Breast epithelium (tissue), 3 donors: ENCODE results near the gene MRPL21.

Experiments
- POLR2A ChIP-seq: fragments of 450-650 bp; IDR thresholded peaks from one replicate; pipeline ENCODE4 v1.6.1; 2016; ENCODE audit warnings: antibody characterized with exemption, mild to moderate bottlenecking, moderate library complexity
- TF ChIP-seq, protein P1 (sequence below), 3 donors: fragments of 450-650 bp; IDR thresholded peaks; one replicate each; pipeline ENCODE4 v1.5.1; 2016 to 2017; ENCODE audit warnings: antibody characterized with exemption in 3 of 3, mild to moderate bottlenecking in 3 of 3, moderate library complexity in 3 of 3

DNA sequence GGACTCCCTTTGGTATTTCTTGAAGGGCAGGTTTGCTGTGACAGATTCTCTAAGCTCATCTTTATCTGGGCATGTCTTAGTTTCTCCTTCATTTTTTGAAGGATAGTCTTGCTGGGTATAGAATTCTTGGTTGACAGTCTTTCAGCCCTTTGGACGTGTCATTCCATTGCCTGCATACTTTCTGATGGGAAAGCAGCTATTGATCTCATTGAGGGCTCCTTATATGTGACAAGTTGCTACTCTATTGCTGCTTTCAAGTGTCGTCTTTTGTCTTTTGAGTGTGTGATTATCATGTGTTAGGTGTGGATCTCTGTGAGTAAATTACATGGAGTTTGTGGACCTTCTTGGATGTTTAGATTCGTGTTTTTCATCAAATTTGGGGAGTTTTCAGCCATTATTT lies 22.0 kb upstream of the MRPL21 start:
- TF ChIP-seq, protein P1, sequence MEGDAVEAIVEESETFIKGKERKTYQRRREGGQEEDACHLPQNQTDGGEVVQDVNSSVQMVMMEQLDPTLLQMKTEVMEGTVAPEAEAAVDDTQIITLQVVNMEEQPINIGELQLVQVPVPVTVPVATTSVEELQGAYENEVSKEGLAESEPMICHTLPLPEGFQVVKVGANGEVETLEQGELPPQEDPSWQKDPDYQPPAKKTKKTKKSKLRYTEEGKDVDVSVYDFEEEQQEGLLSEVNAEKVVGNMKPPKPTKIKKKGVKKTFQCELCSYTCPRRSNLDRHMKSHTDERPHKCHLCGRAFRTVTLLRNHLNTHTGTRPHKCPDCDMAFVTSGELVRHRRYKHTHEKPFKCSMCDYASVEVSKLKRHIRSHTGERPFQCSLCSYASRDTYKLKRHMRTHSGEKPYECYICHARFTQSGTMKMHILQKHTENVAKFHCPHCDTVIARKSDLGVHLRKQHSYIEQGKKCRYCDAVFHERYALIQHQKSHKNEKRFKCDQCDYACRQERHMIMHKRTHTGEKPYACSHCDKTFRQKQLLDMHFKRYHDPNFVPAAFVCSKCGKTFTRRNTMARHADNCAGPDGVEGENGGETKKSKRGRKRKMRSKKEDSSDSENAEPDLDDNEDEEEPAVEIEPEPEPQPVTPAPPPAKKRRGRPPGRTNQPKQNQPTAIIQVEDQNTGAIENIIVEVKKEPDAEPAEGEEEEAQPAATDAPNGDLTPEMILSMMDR (IDR thresholded peaks at IDR 0.05), result no peak
- TF ChIP-seq POLR2A, result no peak
